Right lobe of liver (tissue), 4 donors: ENCODE results near the gene SLC38A1.

Experiments used
- CTCF ChIP-seq, 4 donors: fragments of 200-600 bp in 3 of 4; fragments of 450-650 bp in 1 of 4; IDR thresholded peaks; one replicate each; pipeline versions ENCODE4 v1.5.1 to v1.8.0; 2016 to 2022; ENCODE audit warnings: antibody characterized with exemption in 4 of 4, mild to moderate bottlenecking in 2 of 4
- POLR2A ChIP-seq: fragments of 450-650 bp; IDR thresholded peaks from one replicate; pipeline ENCODE4 v1.6.1; 2017; ENCODE audit warnings: antibody characterized with exemption, mild to moderate bottlenecking
- donor health status: DM: no; HTN: no; CAD: no.
- donor health status: DM: no; HTN: no; CAD: no.
- donor health status: DM: no; HTN: yes; CAD: no.

- TF ChIP-seq POLR2A (no peak), CTCF (IDR thresholded peaks at IDR 0.05) (no peak)
Measured at GRCh38 chr12:46164186-46164761, 104.6 kb downstream of the SLC38A1 start.
